HG03066 (cell line): ENCODE results near the gene BFSP2.

Experiments
- ATAC-seq: cut with Tn5 transposase; IDR thresholded peaks from one replicate; pipeline ENCODE4 v1.9.1; 2021; ENCODE audit warnings: low read depth; ENCODE audit not compliant: unreplicated experiment

The BFSP2 gene

GRCh38 chr3:133414021-133414392, 14.2 kb downstream of the BFSP2 start:
- ATAC-seq = no peak

- no peak for ATAC-seq
Observed at GRCh38 chr3:133418361-133418760, 18.5 kb downstream of the BFSP2 start.

DNA sequence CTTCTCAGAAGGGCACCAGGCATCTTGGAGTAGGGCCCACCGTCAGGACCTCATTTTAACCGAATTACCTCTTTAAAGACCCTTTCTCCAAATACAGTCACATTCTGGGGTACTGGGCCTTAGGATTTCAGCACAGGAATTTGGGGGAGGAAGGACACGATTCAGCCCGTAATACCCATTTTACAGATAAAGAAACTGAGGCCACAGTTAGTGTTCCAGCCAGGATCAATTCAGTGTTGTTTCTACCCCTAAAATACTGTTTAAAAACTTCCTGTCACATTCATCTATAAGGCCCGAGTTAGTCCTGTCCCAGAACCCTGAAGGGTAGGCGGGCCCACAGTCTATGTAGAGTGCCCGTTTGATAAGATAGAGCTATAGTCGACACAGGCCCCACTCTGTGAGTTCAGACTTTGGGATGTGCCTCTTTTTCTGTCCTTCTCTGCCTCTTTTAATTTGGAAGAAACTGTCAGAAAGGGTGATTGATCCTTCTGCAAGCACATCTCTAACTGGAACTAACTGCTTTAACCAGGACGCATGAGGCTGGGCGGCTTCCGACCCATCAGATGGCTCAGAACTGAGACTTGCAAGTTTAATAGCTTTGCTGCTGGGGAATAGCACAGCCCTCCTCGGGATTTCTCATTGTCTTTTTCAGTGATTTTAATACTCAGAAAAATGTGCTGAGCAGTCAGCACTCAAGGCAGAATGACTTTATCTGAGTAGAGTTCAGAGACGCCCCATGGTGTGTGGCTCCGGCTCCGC, 19.5 kb downstream of the BFSP2 start:
- no peak for ATAC-seq

DNA sequence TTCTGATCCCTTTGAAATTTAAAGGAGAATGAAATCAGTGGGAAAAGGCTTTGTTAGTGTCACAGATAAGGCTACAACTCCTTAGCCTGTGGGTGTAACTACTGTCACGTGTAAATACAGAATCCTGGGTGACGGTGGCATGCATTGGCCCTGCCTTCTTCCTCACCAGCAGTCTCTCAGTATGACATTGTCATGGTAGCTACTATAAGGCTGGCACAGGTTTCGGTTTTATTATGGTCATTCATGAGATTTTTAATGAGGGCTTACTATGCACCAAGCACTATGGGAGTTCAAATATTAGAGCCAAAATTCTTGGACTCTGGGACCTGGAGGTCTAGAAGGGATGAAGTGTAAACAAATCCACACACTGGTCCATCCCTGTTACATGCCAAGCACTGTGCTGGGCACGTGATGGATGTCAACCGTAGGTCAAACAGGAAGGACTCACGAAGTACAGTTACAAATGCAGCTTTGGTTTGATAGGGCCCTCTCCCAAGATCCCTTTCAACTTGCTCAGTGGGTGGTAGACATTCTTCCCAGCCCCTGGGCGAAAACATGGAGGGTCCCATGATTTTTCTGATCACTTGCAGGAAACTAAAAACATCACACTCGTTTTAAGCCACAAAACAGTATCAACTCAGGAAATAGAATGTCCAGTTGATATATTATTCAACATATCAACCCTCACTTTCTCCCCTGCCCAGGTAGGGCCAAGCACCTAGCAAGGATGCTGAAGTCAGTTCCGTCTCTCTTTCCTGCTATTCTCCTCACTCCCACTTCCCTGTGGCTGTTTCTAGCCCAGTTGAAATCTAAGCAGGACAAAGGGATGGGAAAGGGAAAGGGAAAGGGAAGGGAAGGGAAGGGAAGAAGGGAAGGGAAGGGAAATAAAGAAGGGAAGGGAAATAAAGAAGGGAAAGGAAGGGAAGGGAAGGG, 25.3 kb downstream of the BFSP2 start:
- no peak for ATAC-seq

GRCh38 chr3:133425898-133426297, 26.0 kb downstream of the BFSP2 start:
- ATAC-seq = no peak

DNA sequence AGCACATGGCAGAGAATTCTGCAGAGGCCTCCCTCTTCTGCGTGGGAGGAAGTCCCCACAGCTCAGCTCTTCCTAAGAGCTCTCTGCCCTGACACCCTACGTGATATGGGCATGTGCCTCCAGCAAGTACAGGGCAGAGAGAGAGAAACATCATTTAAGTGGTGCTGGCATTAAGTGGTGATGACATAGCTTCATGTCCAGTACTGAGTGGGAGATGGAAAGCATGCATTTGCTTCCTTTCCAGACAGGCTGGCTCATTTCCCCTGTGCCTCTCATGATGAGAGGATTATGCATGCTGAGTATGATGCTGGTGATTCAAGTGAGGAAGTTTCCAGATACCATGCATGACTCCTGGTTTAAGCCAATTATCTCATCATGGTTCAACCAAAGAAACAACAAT, 26.9 kb downstream of the BFSP2 start:
- no peak for ATAC-seq

DNA sequence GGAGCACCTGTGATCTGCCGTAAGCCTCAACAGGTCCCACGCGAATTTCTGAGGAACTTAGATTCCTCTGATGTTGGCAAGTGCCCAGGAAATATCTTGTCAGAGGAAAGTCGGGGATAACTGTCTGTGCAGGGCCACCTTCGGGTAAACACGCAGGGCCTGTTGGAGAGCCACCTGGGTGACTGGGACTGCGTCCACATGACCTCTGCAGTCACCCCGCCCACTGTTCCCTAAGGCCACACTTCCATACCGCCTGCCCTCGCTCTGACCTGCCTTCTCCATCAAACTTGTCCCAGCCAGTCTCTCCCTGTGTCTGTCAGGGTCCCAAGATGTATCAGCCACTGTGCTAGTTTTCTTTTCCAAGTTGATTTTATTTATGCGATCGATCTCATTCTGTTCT, 28.7 kb downstream of the BFSP2 start:
- ATAC-seq = no peak

- ATAC-seq = no peak
Observed at GRCh38 chr3:133429063-133429462, 29.2 kb downstream of the BFSP2 start.

GRCh38 chr3:133439563-133439962, 39.7 kb downstream of the BFSP2 start:
- ATAC-seq = no peak

- no peak for ATAC-seq
Observed at GRCh38 chr3:133440652-133441051, 40.8 kb downstream of the BFSP2 start.

GRCh38 chr3:133441867-133442270, 42.0 kb downstream of the BFSP2 start:
- peak; percentile 75 for ATAC-seq

DNA sequence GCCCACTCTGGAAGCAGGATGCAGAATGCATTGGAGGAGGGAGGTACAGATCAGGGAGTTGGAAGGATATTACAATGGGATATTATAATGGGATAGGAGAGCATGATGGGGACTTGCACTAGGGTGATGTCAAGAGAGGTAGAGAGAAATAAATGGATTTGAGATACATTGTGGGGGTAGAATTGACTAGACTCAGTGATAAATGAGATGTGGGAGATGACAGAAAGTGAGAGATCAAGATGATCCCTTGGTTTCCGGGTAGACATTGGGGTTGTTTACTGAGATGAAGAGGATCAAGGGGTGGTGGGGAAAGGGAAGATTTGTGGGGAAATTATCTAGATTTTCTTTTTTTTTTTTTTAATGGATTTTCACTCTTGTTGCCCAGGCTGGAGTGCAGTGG, 42.7 kb downstream of the BFSP2 start:
- ATAC-seq = no peak

- no peak for ATAC-seq
Observed at GRCh38 chr3:133443649-133444422, 44.0 kb downstream of the BFSP2 start.

DNA sequence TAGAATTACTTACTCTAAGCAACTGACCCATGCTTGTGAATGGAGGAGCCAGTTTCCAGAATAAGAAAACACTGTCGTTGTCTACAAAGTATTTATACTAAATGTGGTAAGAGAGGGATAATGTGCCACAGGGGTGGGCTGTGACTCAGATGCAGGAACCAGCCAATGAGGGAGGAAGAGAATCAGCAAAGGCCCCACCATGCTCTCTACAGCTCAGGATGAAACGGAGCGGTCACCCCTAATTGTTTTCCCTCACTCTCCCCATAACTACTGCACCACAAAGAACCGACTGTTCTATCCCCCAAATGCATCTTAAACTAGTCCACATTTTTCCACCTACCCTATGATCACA, 44.5 kb downstream of the BFSP2 start:
- ATAC-seq = no peak

DNA sequence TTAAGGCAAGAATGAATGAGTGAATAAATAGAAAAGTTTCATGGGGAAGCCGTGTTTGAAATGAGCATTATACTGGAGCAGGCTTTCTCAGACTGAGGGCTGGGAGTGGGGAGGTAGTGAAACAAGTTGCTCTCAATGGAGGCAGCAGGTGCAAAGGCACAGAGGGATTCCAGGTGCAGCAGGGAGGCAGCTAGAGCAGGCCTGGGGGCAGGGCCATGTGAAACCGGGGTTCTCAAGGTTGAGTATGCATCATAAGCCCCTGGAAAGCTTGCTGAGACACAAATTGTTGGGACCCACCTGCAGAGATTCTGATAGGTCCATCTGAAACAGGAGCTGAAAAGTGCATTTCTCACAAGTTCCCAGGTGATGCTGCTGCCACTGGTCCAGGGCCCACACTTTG, 45.3 kb downstream of the BFSP2 start:
- no peak for ATAC-seq

GRCh38 chr3:133447750-133448477, 48.1 kb downstream of the BFSP2 start:
- ATAC-seq = peak; percentile 36

DNA sequence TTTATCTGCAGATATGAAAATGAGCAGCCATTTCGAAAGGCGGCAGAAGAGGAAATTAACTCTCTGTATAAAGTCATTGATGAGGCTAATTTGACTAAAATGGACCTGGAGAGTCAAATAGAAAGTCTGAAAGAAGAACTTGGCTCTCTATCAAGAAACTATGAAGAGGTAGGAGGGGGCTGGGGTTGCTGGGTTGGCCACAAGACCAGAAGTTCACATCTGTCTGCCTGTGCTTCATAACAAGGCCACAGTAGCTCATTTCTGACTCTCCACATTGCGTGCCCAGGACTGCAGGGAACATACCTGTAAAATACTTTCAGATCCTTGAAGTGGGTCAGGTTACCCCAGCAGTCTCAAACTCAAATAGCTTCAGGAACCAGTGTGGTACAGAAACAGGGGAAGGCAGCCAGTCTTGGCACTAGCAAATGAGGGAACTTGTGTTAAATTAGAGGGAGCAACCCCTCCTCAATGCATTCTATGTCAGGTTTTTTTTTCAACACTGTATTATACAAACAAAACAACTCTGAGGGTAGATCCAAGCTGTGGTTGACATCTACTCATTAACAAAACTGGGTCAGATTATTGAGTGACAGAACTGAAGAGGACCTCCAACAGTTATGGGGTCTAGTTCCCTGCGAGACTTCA, 48.7 kb downstream of the BFSP2 start:
- peak; percentile 88 for ATAC-seq

- ATAC-seq = no peak
Observed at GRCh38 chr3:133451309-133451708, 51.5 kb downstream of the BFSP2 start.

DNA sequence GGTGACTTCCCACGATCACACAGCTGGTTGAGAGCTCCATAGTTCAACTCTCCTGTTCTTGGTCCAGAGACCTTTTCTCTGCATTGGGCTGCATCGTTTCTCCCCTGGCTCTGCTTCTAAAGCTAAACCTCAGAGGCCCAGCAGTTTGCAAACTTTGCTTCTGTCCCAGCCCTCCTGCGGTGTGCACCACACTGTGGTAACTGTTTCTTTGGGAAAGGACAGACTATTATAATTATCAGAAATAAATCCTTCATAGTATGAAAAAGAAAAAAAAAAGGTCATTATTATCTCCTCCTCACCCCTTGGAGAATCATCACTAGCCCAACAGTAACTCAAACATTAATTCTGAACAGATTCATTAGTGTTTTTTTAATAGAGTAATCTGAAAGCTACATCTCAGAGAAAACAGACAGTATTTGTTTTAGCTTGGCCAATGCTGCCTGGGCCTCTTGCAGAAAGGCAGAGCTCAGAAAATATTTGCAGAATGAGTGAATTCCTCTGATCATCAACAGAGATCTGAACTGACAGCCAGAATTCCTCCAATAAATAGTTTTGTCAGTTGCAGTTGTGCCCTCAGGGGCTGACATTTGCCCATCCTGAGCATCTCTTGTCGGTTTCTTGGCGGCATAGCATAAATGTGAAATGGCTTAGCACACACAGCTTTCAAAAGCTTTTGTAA, 52.9 kb downstream of the BFSP2 start:
- ATAC-seq = no peak
